Measurements from ENCODE around the gene KRT31. TPM values are rescaled to one million over a fixed set of nuclear protein-coding genes. Genes with fewer than 3 reads are reported as not detected.
"Not testable (repeated sequence)": the region's sequence is repeated elsewhere in the genome, so short reads cannot be mapped to it uniquely, and the experiment has no call there.

KRT31 gene
- total RNA-seq, 1 donor from 2014 or later = not detected

- DNase-seq (ENCODE audit: low read depth) = no peak
- TF ChIP-seq, protein P1, sequence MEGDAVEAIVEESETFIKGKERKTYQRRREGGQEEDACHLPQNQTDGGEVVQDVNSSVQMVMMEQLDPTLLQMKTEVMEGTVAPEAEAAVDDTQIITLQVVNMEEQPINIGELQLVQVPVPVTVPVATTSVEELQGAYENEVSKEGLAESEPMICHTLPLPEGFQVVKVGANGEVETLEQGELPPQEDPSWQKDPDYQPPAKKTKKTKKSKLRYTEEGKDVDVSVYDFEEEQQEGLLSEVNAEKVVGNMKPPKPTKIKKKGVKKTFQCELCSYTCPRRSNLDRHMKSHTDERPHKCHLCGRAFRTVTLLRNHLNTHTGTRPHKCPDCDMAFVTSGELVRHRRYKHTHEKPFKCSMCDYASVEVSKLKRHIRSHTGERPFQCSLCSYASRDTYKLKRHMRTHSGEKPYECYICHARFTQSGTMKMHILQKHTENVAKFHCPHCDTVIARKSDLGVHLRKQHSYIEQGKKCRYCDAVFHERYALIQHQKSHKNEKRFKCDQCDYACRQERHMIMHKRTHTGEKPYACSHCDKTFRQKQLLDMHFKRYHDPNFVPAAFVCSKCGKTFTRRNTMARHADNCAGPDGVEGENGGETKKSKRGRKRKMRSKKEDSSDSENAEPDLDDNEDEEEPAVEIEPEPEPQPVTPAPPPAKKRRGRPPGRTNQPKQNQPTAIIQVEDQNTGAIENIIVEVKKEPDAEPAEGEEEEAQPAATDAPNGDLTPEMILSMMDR (IDR thresholded peaks at IDR 0.05; ENCODE audit: insufficient read depth, low read length, poor library complexity, severe bottlenecking) = no peak
- no peaks in the 10 kb centered on the region for H3K27me3 ChIP-seq (ENCODE audit: control insufficient read depth, insufficient read depth, low read length)
- no peaks in the 10 kb centered on the region for H3K36me3 ChIP-seq (ENCODE audit: control insufficient read depth, insufficient read depth, low read length)
- H3K4me3 ChIP-seq (ENCODE audit: low read depth, low read length) = no peak overlapping the region
These were observed 15.0 kb downstream of the KRT31 start for GRCh38 chr17:41382394-41382793.

- H3K36me3 ChIP-seq (ENCODE audit: control insufficient read depth, insufficient read depth, low read length); H3K4me3 ChIP-seq (ENCODE audit: low read depth, low read length); DNase-seq (ENCODE audit: low read depth); H3K27me3 ChIP-seq (ENCODE audit: control insufficient read depth, insufficient read depth, low read length): not testable (repeated sequence)
These were observed 15.5 kb downstream of the KRT31 start, which contains the start of gene KRT34 for GRCh38 chr17:41381943-41382342. KRT34 (minus strand) TSS chr17:41382306; CDS start chr17:41382246, 60 bp downstream.

- not testable (repeated sequence) for H3K4me3 ChIP-seq (ENCODE audit: low read depth, low read length); H3K36me3 ChIP-seq (ENCODE audit: control insufficient read depth, insufficient read depth, low read length); H3K27me3 ChIP-seq (ENCODE audit: control insufficient read depth, insufficient read depth, low read length)
- DNase-seq (ENCODE audit: low read depth) = peak; percentile 53
These were observed 17.3 kb downstream of the KRT31 start for GRCh38 chr17:41380091-41380490.

DNA sequence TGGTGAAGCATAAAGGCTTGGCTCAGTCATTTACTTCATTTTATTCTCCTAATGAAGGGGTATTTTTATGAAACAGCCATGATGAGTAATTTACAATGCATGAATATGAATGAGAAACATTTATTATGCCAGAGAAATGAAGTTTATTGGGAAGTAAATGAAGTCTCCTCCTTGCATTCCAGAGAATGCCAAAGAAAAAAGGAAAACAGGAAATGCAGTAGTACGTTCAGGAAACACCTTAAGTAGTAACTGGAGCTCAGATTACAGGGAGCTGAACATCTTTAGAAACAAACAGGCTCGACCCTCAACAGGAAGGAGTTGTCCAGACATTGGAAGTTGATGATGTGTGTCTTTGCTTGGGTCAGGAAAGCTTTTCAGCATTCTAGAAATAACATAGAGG, 19.9 kb downstream of the KRT31 start:
- no peaks in the 10 kb centered on the region for H3K36me3 ChIP-seq (ENCODE audit: control insufficient read depth, insufficient read depth, low read length)
- TF ChIP-seq, protein P1 (IDR thresholded peaks at IDR 0.05; ENCODE audit: insufficient read depth, low read length, poor library complexity, severe bottlenecking) = no peak
- no peaks in the 10 kb centered on the region for H3K27me3 ChIP-seq (ENCODE audit: control insufficient read depth, insufficient read depth, low read length)
- DNase-seq (ENCODE audit: low read depth) = no peak
- H3K4me3 ChIP-seq (ENCODE audit: low read depth, low read length) = no peak overlapping the region

GRCh38 chr17:41369713-41370112, 27.7 kb downstream of the KRT31 start, which contains the start of gene KRT33B:
KRT33B (minus strand) TSS chr17:41369813; CDS start chr17:41369750, 63 bp downstream.
- TF ChIP-seq, protein P1 (IDR thresholded peaks at IDR 0.05; ENCODE audit: insufficient read depth, low read length, poor library complexity, severe bottlenecking) = no peak
- DNase-seq (ENCODE audit: low read depth) = no peak
- Histone ChIP-seq H3K4me3 (ENCODE audit: low read depth, low read length) (no peak within 1 kb of the TSS), H3K36me3 (ENCODE audit: control insufficient read depth, insufficient read depth, low read length) (no peaks in the 10 kb centered on the region), H3K27me3 (ENCODE audit: control insufficient read depth, insufficient read depth, low read length) (no peaks in the 10 kb centered on the region)

- TF ChIP-seq, protein P1 (IDR thresholded peaks at IDR 0.05; ENCODE audit: insufficient read depth, low read length, poor library complexity, severe bottlenecking) = no peak
- no peaks in the 10 kb centered on the region for H3K36me3 ChIP-seq (ENCODE audit: control insufficient read depth, insufficient read depth, low read length)
- no peak for DNase-seq (ENCODE audit: low read depth)
- no peak overlapping the region for H3K4me3 ChIP-seq (ENCODE audit: low read depth, low read length)
- H3K27me3 ChIP-seq (ENCODE audit: control insufficient read depth, insufficient read depth, low read length) = no peaks in the 10 kb centered on the region
These were observed 28.4 kb downstream of the KRT31 start for GRCh38 chr17:41369023-41369422.

DNA sequence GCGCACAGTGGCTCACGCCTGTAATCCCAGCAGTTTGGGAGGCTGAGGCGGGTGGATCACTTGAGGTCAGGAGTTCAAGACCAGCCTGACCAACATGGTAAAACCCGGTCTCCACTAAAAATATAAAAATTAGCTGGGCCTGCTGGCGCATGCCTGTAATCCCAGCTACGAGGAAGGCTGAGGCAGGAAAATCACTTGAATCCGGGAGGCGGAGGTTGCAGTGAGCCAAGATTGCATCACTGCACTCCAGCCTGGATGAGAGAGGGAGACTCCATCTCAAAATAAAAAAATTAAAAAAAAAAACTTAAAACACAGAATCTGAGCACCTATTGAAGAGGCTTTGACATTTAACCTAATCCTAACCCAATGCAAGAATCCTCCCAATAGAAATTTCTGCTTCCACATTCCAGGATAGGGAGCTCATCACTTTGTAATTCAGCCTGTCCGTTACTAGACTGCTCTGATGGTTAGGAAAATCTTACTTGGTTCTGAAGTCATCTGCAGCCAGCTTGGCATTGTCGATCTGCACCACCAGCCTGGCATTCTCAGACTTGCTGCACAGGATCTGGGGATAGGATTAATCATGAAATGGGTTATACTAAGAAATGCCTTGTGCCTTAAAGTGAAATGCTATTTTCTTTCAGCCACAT, 29.9 kb downstream of the KRT31 start:
- DNase-seq (ENCODE audit: low read depth) = peak; percentile 58
- no peaks in the 10 kb centered on the region for H3K36me3 ChIP-seq (ENCODE audit: control insufficient read depth, insufficient read depth, low read length)
- no peaks in the 10 kb centered on the region for H3K27me3 ChIP-seq (ENCODE audit: control insufficient read depth, insufficient read depth, low read length)
- H3K4me3 ChIP-seq (ENCODE audit: low read depth, low read length) = no peak overlapping the region
- TF ChIP-seq, protein P1 (IDR thresholded peaks at IDR 0.05; ENCODE audit: insufficient read depth, low read length, poor library complexity, severe bottlenecking) = no peak

All from kidney epithelial cell (primary cell).